HG03159 (cell line): ENCODE measurements around the gene EXOC6B.

Experiments
- ATAC-seq: cut with Tn5 transposase; IDR thresholded peaks from one replicate; pipeline ENCODE4 v1.9.1; 2021; ENCODE audit warnings: mild to moderate bottlenecking, moderate library complexity; ENCODE audit not compliant: unreplicated experiment

Gene EXOC6B

DNA sequence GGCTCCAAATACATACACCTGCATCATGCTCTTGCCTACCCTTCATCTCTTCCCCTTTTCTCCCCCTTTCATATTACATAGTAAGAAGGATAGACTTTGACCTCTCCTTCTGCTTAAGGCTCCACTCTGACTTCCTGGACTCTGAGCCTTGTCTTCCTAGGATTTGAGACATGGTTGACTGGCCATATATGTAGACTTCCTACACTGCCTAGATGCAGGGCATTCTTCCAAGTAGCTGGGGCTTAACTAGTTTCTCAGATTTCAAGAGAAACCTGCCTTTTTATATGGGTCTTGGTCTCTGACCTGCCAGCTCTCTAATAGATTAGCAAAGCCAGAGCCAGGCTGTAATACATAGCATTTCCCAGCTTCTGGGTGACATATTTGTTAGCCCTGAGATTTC is 642.8 kb downstream of the EXOC6B start:
- ATAC-seq, result no peak

DNA sequence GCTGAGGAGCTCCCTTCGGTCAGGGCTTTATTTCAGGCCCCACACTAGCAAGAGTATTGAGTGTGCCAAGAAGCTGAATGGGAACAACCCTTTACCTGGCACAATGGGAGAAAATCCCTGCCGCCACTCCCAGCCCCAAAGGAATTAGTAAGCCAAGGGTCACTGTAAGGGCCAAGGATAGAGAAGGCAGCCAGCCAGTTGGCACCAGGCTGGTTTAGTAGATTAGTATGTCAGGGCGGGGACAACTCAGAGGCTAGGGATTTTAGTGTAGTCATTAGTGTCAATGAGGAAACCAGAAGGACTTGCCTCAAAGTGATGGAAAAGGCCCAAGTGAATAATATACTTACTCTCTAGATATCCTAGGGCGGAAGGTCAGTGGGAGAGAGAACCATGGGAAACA is 643.3 kb downstream of the EXOC6B start:
- ATAC-seq, result no peak

DNA sequence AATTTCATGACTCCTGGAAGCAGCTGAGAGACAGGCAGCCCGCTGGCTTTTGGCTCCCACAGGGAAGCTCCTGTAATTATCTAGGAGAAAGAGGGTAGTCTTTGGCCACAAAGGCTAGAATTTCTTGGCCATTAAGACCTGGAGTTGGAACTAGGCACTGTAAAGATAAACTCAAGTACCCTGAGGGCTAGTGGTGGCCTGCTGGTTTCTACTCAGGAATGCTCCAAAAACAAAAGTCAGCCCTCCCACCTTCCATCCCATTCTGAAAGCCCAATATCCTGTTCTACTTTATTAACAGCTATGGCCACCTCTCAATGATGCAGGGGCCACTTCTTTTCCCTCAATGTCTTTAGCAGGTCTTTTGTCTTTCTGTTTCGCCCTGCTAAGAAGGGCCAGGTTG is 644.2 kb downstream of the EXOC6B start:
- no peak for ATAC-seq

DNA sequence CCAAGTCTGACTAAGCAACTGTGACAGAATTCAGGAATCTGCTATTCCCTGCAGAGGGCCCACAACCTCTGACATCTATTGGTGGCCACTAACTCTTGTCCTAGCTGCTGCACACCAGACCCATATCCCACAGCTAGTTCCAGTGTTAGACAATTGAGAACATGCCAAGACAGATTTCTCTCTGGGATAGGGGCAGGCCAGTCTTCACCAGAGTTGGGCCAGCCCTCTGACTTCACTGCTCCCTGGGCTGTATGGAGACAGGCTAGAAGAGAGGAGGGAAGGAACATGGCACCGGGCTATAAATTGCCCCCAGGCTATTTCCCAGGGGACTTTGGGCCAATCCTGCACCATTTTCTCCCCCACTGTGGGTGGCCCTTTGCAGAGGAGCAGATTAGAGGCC is 645.5 kb downstream of the EXOC6B start:
- ATAC-seq, result no peak

DNA sequence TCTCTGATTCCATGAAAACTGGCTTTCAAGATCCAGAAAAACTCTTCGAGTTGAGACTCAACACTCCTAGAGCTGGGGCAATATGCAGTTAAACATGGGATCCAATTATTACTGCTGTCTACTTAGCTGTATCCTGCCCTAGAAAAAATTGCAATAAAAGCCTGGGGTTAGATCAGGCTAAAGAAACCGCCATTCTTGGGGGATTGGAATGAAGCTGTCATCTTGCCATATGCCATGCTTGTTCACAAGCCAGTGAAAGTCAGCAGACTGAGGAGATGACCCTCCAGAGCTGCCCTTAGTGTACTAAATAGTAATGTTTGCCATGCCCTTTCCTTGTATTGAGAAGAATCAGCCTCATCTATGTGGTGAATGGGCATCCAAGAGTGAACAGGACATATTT is 647.3 kb downstream of the EXOC6B start:
- ATAC-seq, result no peak

DNA sequence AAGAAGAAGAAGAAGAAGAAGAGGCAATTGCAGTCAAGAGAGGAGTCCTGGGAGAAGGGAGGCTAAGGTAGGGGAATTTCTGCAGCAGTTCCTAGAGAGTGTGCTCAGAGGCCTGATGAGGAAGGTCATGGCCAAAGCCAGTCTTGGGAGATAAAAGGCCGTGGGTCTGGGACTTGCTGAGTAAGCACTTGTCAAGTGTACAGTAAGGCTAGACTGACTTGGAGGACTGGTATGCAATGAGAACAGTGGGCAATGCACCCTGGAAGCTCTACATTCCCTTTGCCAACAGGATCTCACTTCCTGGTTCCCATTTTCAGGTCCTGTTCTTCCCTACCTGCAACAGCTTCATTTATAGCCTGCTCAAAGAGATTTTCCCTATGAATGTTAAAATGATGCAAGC is 649.6 kb downstream of the EXOC6B start:
- no peak for ATAC-seq

DNA sequence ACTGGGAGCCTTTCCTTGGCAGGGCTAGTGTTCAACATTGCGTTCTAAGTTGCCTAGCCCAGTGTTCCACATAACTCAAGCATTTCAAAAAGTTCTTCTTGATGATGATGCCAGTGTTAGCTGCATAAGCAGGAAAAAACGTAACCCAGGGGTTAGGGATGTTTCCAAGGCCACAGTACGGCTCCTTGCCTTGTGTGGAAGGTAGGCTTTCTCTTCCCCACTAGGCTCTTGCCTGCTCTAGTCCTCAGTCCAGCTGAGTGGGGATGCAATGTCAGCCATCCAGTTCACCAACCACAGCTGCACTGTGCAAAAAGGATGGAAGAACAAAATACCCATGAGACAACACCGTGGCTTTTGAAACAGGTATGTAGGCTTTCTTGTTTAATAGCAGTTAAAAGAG is 650.2 kb downstream of the EXOC6B start:
- no peak for ATAC-seq

DNA sequence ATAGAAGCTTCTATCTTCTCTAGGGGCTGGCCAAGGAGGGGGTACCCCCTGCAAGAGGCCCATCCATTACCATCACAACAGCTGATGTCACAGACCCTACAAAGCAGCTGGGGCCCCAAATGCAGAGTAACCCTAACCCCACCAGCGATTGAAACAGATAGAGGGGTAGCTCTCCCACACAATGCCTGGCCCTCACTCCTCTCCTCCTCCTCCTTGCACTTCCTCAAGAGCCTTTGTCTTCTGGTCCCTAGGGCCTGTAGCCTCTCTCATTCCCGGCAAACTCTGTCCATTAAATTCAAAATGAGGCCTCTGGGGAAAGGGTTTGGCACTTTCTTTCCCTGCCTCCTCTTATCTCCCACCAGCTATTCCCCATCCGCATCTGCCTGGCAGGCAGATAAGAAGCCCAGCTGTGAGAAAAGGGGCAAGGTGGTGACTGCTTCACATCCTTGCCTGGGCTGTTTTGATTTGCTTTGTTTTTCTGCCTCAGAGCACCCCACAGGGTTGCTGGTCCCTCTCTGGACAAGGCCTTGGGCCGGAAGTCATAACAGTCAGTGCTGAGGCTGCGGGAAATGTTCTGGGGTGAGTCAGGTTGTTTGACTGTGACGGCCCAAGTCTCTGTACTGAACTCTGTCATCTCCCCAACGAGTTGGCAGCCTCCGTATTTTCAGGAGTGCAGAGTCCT is 652.1 kb downstream of the EXOC6B start:
- ATAC-seq, result no peak

DNA sequence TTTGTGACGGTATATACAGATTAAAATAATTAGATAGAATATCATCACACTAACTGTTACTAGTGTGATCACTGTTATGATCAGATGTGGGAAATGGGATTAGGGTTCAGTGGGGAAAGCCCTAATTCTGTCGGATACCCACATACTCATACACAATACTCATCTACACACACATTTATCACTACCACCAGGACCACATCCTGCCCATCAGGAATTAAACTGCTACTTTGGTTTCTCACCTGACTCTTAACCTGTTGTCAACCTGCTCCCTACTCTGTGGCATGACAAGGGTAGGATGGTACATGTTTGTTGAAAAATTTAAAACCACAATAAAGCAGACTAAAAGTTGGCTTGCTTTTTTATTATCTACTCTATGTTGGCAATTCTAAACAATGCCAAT is 653.4 kb downstream of the EXOC6B start:
- ATAC-seq, result no peak

DNA sequence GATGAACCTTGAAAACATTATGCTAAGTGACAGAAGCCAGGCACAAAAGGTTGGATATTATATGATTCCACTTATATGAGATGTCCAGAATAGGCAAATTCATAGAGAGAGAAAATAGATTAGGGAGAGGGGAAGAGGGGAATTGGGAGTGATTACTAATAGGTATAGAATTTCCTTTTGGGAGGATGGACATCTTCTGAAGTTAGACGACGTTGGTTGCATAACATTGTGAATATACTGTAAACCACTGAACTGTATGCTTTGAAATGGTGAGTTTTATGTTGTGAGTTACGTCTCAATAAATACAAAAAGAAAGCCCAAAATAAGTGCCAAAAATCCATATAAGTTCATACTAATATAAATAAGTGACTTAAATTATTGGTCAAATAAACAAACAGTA is 659.6 kb downstream of the EXOC6B start:
- ATAC-seq, result no peak

DNA sequence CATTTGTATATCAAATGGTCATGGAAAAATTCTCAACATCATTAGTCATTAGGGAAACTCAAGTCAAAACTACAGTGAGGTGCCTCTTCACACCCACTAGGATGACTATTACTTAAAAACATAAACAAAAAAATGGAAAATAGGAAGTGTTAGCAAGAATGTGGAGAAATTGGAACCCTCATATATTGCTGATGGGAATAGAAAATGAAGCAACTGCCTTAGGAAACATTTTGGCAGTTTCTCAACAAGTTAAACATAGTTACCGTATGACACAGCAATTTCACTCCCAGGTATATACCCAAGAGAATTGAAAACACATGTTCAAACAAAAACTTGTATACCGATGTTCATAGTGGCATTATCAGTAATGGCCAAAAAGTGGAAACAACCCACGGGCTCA is 660.0 kb downstream of the EXOC6B start:
- ATAC-seq, result no peak

DNA sequence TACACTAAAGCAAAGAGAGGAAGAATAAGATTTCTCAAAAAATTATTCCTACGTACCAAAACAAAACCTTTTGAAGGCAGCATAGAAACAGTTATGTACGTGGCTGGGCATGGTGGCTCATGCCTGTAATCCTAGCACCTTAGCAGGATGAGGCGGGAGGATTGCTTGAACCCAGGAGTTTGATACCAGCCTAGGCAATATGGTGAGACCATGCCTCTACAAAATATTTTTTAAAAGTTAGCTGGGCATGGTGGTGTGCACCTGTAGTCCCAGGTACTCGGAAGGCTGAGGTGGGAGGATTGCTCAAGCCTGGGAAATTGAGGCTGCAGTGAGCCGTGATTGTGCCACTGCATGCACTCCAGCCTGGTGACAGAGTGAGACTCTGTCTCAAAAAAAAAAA is 663.3 kb downstream of the EXOC6B start:
- no peak for ATAC-seq

DNA sequence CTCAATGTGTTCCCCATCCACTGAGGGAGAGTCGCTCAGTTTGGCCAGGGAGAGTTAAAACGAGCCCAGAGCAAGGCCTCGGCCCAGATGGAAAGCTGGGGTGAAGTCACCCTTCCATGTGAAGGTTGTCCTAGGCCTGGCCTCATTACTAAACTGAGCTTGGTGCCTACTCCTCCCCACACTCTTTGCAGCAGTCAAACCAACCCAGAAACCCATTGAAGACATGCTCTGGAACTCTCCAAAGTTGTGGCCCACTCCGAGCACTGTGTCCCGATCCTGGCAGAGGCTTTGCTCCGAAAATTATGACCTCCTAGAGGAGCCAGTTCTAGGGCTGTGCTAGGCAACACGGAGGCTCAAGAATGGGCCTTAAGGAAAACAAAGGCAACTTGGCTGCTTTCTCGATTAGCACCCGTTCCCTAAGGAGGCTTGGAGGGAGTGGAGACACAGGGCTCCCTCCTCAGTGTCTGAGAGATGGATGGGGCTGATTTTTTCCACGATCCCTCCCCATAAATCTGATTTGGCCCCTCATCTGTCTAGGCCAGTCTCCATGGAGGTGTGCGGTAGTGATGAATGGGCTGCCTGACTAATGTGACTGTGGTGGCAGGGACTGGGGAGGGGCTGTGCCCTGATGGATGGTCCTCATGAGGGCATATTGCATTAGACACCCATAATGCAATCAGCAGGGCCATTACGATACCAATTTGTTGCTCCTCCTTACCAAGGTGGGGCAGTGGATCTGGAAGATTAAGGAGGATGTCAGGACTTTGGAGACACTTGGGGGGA is 666.4 kb downstream of the EXOC6B start:
- no peak for ATAC-seq

DNA sequence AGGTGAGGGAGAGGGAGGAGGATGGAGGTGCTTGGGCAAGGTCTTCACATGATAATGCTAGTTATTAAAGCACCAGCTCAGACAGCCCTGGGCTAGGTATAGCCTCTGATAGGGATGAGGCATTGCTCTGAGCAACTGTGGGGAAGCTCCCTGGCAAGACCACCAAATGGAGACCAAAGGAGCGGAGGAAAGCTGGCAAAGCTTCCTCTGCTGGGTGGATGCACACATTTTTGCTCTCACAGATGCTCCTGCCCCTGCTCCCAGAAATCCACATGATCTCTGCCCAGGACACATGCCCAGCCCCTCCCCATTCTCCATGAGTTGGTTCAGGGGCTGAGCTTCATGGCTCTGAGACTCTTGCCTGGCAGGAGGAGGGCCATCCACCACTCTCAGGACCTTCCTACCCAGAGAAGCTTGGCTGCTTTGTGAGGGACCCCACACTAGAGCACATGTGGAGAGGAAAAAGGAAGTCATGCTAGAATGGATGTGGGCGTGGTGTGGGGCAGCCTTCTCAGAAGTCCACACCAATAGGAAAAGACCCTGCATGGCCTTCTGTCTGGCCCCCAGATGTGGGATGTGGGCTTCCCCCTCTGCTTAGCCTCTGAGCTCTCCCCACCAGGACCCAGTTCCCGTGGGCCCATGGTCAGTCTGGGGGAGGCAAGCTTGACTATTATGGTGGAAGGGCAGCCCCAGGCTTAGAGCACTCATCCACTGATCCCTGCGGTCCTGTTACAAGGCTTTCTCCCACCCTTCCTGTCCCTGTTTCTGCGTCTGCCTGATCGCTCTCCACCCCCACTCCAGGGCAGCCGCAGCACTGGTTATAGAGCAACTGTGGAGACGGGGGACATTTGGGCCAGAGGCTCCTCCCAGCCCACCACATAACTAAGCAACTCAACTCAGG is 667.7 kb downstream of the EXOC6B start:
- ATAC-seq, result no peak

DNA sequence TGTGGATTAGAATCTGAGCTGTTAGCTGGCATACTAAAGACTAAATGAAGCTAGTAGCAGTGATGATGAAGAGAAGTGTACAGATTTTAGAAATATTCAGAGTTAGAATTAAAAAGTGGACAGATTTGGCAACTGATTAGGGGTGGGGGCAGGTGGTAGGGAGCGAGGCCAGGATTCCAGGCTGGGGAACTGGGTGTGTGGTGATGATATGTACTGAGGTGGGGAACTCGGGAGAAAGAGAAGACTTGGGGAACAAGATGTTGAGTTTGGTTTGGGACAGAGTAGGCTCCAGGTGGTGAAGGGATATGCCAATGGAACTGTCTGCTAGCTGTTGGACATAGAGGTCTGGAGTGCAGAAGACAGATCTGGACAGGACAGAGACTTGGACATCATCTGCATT is 669.0 kb downstream of the EXOC6B start:
- no peak for ATAC-seq

DNA sequence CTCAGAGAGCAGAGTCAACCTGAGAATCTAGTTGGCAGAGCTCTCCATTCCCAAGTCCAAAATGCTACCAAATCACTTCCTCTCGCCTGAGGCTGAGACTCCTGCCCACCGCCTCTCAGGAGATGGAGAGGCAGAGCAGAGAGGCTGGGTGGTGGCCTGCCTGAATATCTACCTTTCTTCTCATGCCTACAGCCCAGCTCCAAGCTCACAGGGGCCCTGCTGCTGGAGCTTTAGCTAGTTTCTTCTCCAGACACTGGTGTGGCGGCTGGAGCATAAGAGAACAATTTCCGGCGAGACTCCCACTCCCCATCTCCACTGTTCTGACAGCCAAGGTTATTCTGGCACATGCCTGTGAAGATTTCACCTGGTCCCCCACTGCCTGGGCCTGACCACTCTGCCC is 670.1 kb downstream of the EXOC6B start:
- no peak for ATAC-seq

DNA sequence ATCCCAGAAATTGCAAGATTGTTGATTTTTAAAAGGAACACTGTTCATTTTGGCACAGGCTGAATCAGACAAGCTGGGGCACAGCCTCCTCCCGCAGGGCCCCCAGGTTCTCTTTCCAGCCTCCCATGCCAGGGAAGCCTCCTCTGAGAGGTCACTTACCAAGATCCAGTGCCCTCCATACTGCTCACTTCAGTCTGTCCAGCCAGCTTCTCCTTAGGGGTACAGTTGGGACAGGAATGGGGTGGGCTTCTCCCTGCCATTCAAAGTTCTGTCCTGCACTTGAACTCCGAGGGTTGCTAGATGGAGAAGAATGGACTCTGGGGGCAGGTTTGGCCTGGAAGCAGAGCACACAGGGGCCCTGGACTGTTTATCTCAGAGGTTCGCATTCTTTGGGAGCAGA is 670.7 kb downstream of the EXOC6B start:
- ATAC-seq, result no peak

DNA sequence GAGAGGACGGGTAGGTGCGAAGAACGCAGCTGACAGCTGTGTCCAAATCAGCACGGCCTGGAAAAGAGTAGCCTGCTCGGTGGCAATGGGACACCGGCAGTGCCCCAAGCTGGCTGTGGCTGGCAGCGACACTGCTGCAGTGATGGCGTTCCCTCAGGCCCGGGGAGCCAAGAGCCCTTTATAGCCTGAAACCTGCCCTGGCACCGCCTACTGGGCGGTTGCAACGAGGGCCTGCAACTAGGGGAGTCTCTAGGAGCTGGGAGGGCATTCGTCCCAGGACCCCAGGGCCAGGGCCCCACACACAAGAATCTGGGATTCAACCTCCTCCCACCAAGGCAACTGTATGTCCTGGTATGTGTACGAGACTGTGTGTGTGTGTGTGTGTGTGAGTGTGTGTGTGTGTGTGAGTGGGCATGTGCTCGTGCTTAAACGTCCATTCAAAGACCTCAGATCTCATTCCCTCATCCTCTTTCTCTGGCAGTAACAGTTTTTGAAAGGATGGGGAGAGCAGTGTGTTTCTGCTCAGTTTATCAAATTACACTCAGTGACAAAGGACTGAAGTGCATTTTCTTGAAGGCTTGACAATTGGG is 671.4 kb downstream of the EXOC6B start:
- no peak for ATAC-seq

DNA sequence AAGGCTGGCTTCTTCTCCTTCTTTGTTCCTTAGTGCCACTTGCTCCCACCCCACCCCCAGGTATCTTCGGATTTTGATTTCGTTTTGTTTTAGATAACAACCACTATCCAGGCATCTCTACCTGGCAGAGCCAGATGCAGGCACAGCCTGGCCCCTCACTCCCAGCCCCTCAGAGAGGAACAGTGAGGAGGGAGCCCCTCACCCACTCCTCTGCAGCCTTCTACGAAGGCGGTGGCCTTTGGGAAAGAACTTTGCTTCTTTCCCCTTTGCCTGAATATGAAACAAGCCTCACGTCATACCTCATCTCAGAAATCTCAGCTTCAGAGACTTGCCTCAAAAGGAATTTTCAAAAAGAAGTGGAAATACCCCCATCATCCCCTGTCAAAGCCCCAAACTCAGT is 671.9 kb downstream of the EXOC6B start:
- ATAC-seq, result no peak

DNA sequence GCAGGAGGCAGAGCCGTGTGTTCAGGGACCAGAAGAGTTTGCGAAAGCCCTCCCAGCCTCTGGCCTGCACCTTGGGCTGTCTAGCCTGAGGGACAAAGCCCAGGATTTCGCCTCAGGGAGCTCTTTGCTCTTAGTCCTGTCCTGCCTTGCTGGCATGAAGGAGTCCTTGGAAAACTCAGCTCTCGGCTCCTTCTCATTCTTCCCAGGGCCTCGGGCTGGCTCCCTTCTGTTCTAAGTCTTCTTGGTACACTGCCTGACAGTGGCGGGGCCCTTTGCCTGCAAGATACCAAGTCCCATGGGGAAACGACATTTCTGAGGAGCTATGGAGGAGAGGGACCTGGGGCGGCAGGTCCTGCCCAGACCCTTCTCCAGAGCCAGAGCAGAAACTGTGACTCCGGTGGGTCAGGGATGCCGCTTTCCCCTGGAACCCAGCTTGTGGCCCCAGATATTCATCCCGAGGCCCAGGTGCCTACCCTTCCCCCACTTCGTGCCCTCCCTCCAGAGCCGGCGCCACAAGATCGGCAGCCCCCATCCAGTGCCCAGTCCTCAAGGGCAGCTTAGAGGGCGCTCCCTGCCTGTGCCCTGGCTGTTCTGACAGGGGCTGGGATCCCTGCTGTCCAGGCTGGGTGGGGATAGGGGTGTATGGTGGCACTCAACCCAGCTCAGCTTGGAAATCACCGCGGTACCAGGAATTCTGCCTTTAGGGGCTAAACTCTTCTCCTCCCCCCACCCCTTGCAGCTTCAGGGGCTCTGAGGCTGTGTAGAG is 672.6 kb downstream of the EXOC6B start:
- ATAC-seq, result no peak
